GM19468 (cell line): Measurements from ENCODE around the gene LAG3.
A peak's percentile ranks its signal among the peaks of the same experiment; 100 is the strongest.
"Not testable (repeated sequence)": the region's sequence is repeated elsewhere in the genome, so short reads cannot be mapped to it uniquely, and the experiment has no call there.

Experiments used
- ATAC-seq: cut with Tn5 transposase; IDR thresholded peaks from one replicate; pipeline ENCODE4 v1.9.1; 2021; ENCODE audit warnings: mild to moderate bottlenecking, moderate library complexity, moderate number of reproducible peaks; ENCODE audit not compliant: unreplicated experiment; ENCODE audit errors: extremely low read depth

LAG3 gene

GRCh38 chr12:6772331-6772695, at the start of gene LAG3:
Gene LAG3, plus strand, starts transcription at chr12:6772520. Its CDS starts 333 bp downstream, at chr12:6772853.
- no peak for ATAC-seq

GRCh38 chr12:6722863-6723262, 49.5 kb upstream of the LAG3 start:
- ATAC-seq, result no peak

GRCh38 chr12:6723607-6724408, 48.5 kb upstream of the LAG3 start, which contains the start of gene COPS7A:
Gene COPS7A, plus strand, starts transcription at chr12:6724046. Its CDS starts 611 bp downstream, at chr12:6724657.
- ATAC-seq, result peak; percentile 77

GRCh38 chr12:6724409-6724797, 47.9 kb upstream of the LAG3 start:
- no peak for ATAC-seq

GRCh38 chr12:6725350-6725749, 47.0 kb upstream of the LAG3 start:
- no peak for ATAC-seq

GRCh38 chr12:6729186-6729585, 43.1 kb upstream of the LAG3 start:
- ATAC-seq, result no peak

GRCh38 chr12:6730169-6730568, 42.2 kb upstream of the LAG3 start:
- no peak for ATAC-seq

- ATAC-seq, result no peak
Observed at GRCh38 chr12:6734506-6735387, 37.6 kb upstream of the LAG3 start.

GRCh38 chr12:6735448-6736191, 36.7 kb upstream of the LAG3 start:
- no peak for ATAC-seq

GRCh38 chr12:6736754-6737153, 35.6 kb upstream of the LAG3 start:
- ATAC-seq, result no peak

GRCh38 chr12:6742080-6742479, 30.2 kb upstream of the LAG3 start:
- ATAC-seq, result not testable (repeated sequence)

GRCh38 chr12:6742834-6743233, 29.5 kb upstream of the LAG3 start:
- no peak for ATAC-seq

- not testable (repeated sequence) for ATAC-seq
Observed at GRCh38 chr12:6743300-6743699, 29.0 kb upstream of the LAG3 start.

- no peak for ATAC-seq
Observed at GRCh38 chr12:6745741-6746525, 26.4 kb upstream of the LAG3 start.

GRCh38 chr12:6747216-6747615, 25.1 kb upstream of the LAG3 start:
- no peak for ATAC-seq

GRCh38 chr12:6748761-6749160, 23.6 kb upstream of the LAG3 start:
- ATAC-seq, result no peak

- ATAC-seq, result no peak
Observed at GRCh38 chr12:6750506-6750905, 21.8 kb upstream of the LAG3 start.

- ATAC-seq, result no peak
Observed at GRCh38 chr12:6751767-6752166, 20.6 kb upstream of the LAG3 start.

- ATAC-seq, result no peak
Observed at GRCh38 chr12:6752167-6752920, 20.0 kb upstream of the LAG3 start.
